Glutamatergic neuron (in vitro differentiated cells): ENCODE data around the gene SLC39A7. TPM values are rescaled to one million over a fixed set of nuclear protein-coding genes. Genes with fewer than 3 reads are reported as not detected.

ENCODE experiments used
- DNase-seq: peaks from one replicate; pipeline ENCODE4 v3.0.0; 2022
- H3K27ac Mint-ChIP-seq: one replicate; pipeline ENCODE4 v1.8.0; 2020; ENCODE audit warnings: mild to moderate bottlenecking, mixed read lengths, inconsistent platforms; ENCODE audit not compliant: unreplicated experiment
- H3K27me3 Mint-ChIP-seq: one replicate; pipeline ENCODE4 v1.8.0; 2020; ENCODE audit warnings: mild to moderate bottlenecking, moderate library complexity, mixed read lengths, inconsistent platforms; ENCODE audit not compliant: unreplicated experiment
- H3K36me3 Mint-ChIP-seq: one replicate; pipeline ENCODE4 v1.8.0; 2020; ENCODE audit warnings: mild to moderate bottlenecking, mixed read lengths, inconsistent platforms; ENCODE audit not compliant: unreplicated experiment
- H3K4me1 Mint-ChIP-seq: one replicate; pipeline ENCODE4 v1.8.0; 2020; ENCODE audit warnings: mild to moderate bottlenecking, low read depth, mixed read lengths, inconsistent platforms; ENCODE audit not compliant: unreplicated experiment
- H3K4me3 Mint-ChIP-seq: one replicate; pipeline ENCODE4 v1.8.0; 2020; ENCODE audit warnings: mild to moderate bottlenecking, mixed read lengths, inconsistent platforms; ENCODE audit not compliant: unreplicated experiment
- H3K9me3 Mint-ChIP-seq: one replicate; pipeline ENCODE4 v1.8.0; 2020; ENCODE audit warnings: mild to moderate bottlenecking, moderate library complexity, mixed read lengths, inconsistent platforms; ENCODE audit not compliant: unreplicated experiment
- CTCF ChIP-seq: fragments of 200-600 bp; sonication (generic); IDR thresholded peaks from one replicate; pipeline ENCODE4 v1.5.0; 2021; ENCODE audit not compliant: partially characterized antibody, unreplicated experiment
- total RNA-seq: library from RNA; stranded (reverse); fragmentation: NEBNext Ultra II Directional; extraction: Animal tissue kit (Norgen Biotek cat#: 25700); gene quantifications from one replicate; pipeline ENCODE4 v1.2.1, GENCODE V29; 2021; ENCODE audit not compliant: unreplicated experiment

The SLC39A7 gene
- total RNA-seq, 1 donor from 2014 or later, result 92.8 TPM

- peaks cover 2% of the 10 kb centered on the region for H3K9me3 Mint-ChIP-seq
- H3K4me3 Mint-ChIP-seq, result no peak overlapping the region
- no peak for TF ChIP-seq CTCF
- no peak for DNase-seq
- H3K36me3 Mint-ChIP-seq, result peaks cover 5% of the 10 kb centered on the region
- no peak overlapping the region for H3K27ac Mint-ChIP-seq
- peaks cover 4% of the 10 kb centered on the region for H3K4me1 Mint-ChIP-seq
- H3K27me3 Mint-ChIP-seq, result peaks cover 6% of the 10 kb centered on the region
Measured at GRCh38 chr6:33190504-33191107, 10.1 kb upstream of the SLC39A7 start.

GRCh38 chr6:33191383-33192104 is 9.1 kb upstream of the SLC39A7 start:
- H3K9me3 Mint-ChIP-seq, result peaks cover 3% of the 10 kb centered on the region
- TF ChIP-seq CTCF, result no peak
- H3K27ac Mint-ChIP-seq, result no peak overlapping the region
- H3K36me3 Mint-ChIP-seq, result peaks cover 5% of the 10 kb centered on the region
- H3K4me3 Mint-ChIP-seq, result peak overlapping the region; percentile 32
- no peak for DNase-seq
- H3K27me3 Mint-ChIP-seq, result peaks cover 8% of the 10 kb centered on the region
- H3K4me1 Mint-ChIP-seq, result peaks cover 4% of the 10 kb centered on the region

- H3K9me3 Mint-ChIP-seq, result peaks cover 4% of the 10 kb centered on the region
- no peak within 1 kb of the TSS for H3K27ac Mint-ChIP-seq
- peaks cover 4% of the 10 kb centered on the region for H3K4me1 Mint-ChIP-seq
- peak within 1 kb of the TSS; percentile 83 for H3K4me3 Mint-ChIP-seq
- H3K36me3 Mint-ChIP-seq, result peaks cover 5% of the 10 kb centered on the region
- no peak for TF ChIP-seq CTCF
- H3K27me3 Mint-ChIP-seq, result peaks cover 9% of the 10 kb centered on the region
- peak; percentile 49 for DNase-seq
Measured at GRCh38 chr6:33192105-33192646, 8.5 kb upstream of the SLC39A7 start, which contains the start of gene COL11A2. Gene COL11A2 (minus strand): TSS chr6:33192467. CDS start chr6:33192240, 227 bp downstream.

- Mint-ChIP-seq H3K36me3 (peaks cover 5% of the 10 kb centered on the region), H3K4me3 (peak overlapping the region; percentile 83), H3K9me3 (peaks cover 4% of the 10 kb centered on the region), H3K27ac (no peak overlapping the region), H3K4me1 (peaks cover 9% of the 10 kb centered on the region), H3K27me3 (peaks cover 8% of the 10 kb centered on the region)
- no peak for TF ChIP-seq CTCF
- DNase-seq, result no peak
Measured at GRCh38 chr6:33192671-33193602, 7.7 kb upstream of the SLC39A7 start.
